ENCODE measurements around the gene KLF4.
"Not testable (repeated sequence)": the region's sequence is repeated elsewhere in the genome, so short reads cannot be mapped to it uniquely, and the experiment has no call there.

The KLF4 gene

GRCh38 chr9:107489687-107490605 lies at the start of gene KLF4:
TSS of gene KLF4 (minus strand) at chr9:107489769. CDS start at chr9:107489172, 597 bp downstream.
- DNase-seq = peak; percentile 58

- DNase-seq = no peak
Observed at GRCh38 chr9:107536462-107536861, 46.9 kb upstream of the KLF4 start.

GRCh38 chr9:107534510-107535078 lies 45.0 kb upstream of the KLF4 start:
- no peak for DNase-seq

- DNase-seq = no peak
Observed at GRCh38 chr9:107530679-107531078, 41.1 kb upstream of the KLF4 start.

- DNase-seq = no peak
Observed at GRCh38 chr9:107528686-107529085, 39.1 kb upstream of the KLF4 start.

GRCh38 chr9:107523539-107523938 lies 34.0 kb upstream of the KLF4 start:
- DNase-seq = no peak

GRCh38 chr9:107520186-107520585 lies 30.6 kb upstream of the KLF4 start:
- DNase-seq = no peak

DNA sequence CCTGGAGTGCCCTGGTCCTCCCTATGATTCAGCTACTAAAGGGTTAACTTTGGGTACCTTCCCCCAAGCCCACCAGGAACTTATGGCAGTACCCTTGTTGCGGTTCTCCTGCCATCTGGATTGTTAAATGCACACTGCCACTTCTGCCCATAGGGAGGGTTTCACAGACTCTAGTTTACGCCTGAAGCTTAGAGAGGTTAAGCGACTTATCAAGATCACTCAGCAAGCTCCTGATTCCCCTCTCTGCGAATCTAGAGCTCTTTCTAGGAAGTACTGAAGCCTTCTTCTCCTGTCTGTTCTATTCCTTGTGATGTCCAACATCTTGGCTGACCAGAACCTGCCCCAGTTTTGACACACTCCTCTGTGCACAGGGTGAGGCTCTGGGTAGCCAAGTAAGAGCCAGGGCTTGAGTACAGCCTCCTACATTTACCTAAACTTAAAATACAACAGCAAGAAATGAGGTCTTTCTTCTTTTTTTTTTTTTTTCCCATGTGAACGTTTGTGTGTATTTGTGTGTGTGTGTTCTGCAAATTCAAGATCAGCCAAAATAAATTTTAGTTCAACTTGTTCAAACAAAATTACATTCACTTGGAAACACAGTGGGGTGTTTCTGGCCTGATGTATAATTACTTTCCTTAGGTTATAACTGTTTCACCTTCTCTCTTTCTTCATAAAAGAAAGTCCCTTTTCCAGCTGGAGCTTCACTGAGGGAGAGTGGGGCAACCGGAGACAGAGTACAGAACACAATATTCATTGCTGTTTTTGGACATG lies 28.7 kb upstream of the KLF4 start:
- DNase-seq = no peak

DNA sequence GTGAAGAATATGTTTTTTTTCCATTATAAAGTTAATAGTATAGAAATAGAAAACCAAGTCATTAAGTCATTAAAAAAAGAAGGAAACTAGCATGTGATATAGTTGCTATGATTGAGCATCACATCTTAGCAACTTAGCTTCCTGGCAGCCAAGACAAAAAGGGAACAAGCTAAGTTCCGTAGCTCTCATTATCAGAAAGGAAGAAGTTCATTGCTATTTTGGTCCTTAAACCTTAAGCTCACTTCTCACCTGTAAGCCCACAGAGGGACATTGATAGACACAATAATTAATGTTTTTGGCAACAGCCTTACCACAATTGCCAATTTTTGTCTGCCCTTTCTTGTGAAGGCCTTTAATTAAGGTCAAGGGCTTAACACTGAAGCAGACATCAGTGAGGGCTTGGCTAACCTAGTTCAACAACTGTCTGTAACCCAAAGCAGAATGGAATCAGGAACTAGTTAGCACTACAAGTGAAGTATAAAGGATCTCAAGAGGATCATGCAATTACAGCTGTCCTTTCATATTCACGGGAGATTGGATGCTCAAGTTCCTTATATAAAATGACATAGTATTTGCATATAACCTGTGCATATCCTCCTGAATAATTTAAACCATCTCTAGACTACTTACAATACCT lies 24.0 kb upstream of the KLF4 start:
- no peak for DNase-seq

- no peak for DNase-seq
Observed at GRCh38 chr9:107504585-107505455, 15.3 kb upstream of the KLF4 start.

- no peak for DNase-seq
Observed at GRCh38 chr9:107502464-107502863, 12.9 kb upstream of the KLF4 start.

- not testable (repeated sequence) for DNase-seq
Observed at GRCh38 chr9:107500421-107501200, 11.0 kb upstream of the KLF4 start.

DNA sequence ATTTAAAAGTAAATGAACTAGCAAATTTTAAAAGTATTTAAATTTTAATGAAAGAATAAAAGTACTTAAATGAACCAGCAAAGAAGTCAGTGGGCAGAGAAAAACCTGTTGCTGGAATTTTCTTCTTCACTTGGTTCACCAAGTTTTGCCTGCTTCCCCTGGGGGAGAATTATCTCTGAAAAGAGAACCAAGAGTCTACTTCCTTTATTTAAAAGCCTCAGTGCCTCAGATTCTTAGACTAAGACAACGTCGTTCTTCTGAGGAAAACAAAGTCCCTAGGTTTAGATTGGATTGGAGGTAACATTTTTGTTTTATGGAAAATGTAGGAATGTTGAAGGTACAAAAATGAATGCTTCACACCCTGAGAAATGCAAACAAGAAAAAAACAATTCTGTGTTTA lies 7.4 kb upstream of the KLF4 start:
- no peak for DNase-seq

DNA sequence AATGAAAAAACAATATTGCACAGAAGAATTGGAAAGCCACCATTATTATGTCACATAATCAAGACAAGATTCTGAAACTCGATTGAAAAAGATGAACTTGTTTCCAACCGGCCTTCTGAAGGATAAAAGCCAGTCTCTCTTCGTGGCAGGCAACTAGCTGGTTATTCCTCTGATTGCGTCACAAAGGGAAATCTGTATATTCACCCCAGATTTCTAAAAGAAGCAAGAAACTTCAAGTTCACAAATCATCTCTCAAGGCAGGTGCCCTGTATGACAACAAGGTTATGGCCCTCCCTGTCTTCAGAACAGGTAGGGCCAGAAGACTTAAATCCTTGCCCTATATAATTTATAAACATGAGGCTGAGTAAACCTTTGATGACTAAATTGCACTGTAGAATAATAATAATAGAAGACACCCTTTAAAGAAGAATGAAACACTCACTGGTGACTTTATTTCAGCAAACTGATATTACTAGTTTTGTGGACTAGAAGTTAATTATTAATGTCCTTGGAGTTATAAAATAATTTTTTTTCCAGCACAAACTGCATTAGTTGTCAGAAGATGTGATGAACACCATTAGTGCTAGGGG lies 2.9 kb upstream of the KLF4 start:
- DNase-seq = no peak

- DNase-seq = no peak
Observed at GRCh38 chr9:107491081-107492053, 1.8 kb upstream of the KLF4 start.

DNA sequence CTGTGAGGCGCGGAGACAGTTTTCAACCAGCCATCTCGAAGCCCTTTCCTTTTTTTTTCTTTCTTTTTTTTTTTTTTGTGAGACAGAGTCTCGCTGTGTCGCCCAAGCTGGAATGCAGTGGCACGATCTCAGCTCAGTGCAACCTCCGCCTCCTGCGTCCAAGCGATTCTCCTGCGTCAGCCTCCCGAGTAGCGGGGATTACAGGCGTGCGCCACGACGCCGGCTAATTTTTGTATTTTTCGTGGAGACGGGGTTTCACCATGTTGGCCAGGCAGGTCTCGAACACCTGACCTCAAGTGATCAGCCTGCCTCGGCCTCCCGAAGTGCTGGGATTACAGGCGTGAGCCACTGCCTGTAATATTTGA lies 1.0 kb upstream of the KLF4 start:
- DNase-seq = not testable (repeated sequence)

GRCh38 chr9:107489144-107489673 lies 360 bp downstream of the KLF4 start:
- no peak for DNase-seq

DNA sequence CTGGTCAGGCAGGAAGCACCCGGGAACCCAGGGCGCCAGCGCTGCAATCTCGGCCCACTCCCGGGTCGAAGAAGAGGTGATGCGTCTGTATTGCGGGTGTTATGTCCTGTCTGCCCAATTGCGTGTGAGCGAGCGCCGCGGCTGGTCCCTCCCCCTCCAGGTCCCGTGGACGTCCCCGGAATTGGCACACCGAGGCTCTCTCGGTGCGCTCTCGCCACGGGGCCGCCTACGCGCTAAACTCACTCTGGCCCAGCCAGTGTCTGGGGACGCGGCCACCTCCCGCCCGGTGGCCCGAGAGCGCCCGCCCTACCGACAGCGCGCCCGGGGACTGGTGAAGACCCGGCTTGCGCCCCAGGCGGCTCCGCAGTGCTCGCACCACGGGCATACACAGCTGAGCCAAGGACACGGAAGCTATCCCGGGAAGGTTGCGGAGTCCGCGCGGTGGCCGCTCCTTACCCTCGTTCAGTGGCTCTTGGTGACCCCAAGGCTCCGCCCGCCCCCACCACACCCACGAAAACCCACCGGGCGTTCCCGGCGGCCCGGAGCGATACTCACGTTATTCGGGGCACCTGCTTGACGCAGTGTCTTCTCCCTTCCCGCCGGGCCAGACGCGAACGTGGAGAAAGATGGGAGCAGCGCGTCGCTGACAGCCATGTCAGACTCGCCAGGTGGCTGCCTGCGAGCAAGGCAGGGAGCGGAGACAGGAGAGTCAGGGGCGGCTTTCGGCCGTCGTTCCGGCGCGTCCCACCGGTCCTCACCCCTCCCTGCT lies 1.0 kb downstream of the KLF4 start:
- no peak for DNase-seq
